Measurements from ENCODE around the gene PEX13. TPM values are rescaled to one million over a fixed set of nuclear protein-coding genes. Genes with fewer than 3 reads are reported as not detected.

The PEX13 gene
- total and polyA plus RNA-seq, 2 donors (not counting 3 experiments of a cell fraction or from before 2014, with no cell fraction given), result 18.0 to 21.0 TPM

DNA sequence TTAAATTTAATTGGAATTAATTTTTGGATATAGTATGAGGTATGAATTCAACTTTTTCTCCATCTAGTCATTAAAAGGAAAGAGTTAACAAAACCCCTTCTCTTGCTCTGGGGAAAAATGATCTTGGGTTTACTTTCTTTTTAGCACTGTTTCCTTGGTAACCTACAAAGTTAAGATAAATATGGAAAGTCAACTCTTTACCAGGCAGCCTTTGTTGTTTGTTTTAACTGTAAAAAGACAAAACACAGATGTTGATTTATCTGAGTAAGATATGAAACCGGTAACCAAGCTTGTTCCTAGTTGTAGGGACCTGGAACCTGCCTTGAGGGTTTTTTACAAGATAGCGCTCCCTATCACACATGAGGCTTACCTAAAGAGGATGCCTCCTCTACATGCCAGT is 38.0 kb downstream of the PEX13 start:
- H3K4me1 ChIP-seq (ENCODE audit: control insufficient read depth, extremely low read depth, insufficient read depth, low read length), result no peaks in the 10 kb centered on the region
- intact Hi-C loops (cut with micrococcal nuclease) (no loop called here), dilution Hi-C loops (cut with MboI; ENCODE audit: extremely low pct_ligation_motif_present, low sequenced_read_pairs) (no loop called here)
- DNase-seq (ENCODE audit: low read depth, low spot score) (no peak), FAIRE-seq (no peak)
- no peaks in the 10 kb centered on the region for H3K79me2 ChIP-seq (ENCODE audit: control insufficient read depth, insufficient read depth, low read length)
- no peak overlapping the region for H3K4me2 ChIP-seq (ENCODE audit: insufficient read depth, low read length)
- no peaks in the 10 kb centered on the region for H3K9me3 ChIP-seq (replicated peaks; ENCODE audit: control insufficient read depth, insufficient read depth, low read length)
- no peak overlapping the region for H3K27ac ChIP-seq (ENCODE audit: insufficient read depth, low read depth, low read length)
- TF ChIP-seq EZH2 (IDR thresholded peaks at IDR 0.05; ENCODE audit: borderline replicate concordance, low read depth, low read length, severe bottlenecking) (no peak), FOS (IDR thresholded peaks at IDR 0.05; ENCODE audit: borderline replicate concordance, insufficient read depth, low read length) (no peak), JUN (IDR thresholded peaks at IDR 0.05; ENCODE audit: borderline replicate concordance, insufficient read depth, insufficient read length, low read depth) (no peak), GATA2 (IDR thresholded peaks at IDR 0.05; ENCODE audit: insufficient read depth, insufficient read length, low read depth, low read length) (no peak), POLR2A (IDR thresholded peaks at IDR 0.05; ENCODE audit: low read depth, low read length) (no peak), POLR2AphosphoS5 (IDR thresholded peaks at IDR 0.05; ENCODE audit: insufficient read depth, low read depth, low read length) (no peak), MYC (IDR thresholded peaks at IDR 0.05; ENCODE audit: low read depth, low read length) (no peak)
- TF ChIP-seq, protein P1, sequence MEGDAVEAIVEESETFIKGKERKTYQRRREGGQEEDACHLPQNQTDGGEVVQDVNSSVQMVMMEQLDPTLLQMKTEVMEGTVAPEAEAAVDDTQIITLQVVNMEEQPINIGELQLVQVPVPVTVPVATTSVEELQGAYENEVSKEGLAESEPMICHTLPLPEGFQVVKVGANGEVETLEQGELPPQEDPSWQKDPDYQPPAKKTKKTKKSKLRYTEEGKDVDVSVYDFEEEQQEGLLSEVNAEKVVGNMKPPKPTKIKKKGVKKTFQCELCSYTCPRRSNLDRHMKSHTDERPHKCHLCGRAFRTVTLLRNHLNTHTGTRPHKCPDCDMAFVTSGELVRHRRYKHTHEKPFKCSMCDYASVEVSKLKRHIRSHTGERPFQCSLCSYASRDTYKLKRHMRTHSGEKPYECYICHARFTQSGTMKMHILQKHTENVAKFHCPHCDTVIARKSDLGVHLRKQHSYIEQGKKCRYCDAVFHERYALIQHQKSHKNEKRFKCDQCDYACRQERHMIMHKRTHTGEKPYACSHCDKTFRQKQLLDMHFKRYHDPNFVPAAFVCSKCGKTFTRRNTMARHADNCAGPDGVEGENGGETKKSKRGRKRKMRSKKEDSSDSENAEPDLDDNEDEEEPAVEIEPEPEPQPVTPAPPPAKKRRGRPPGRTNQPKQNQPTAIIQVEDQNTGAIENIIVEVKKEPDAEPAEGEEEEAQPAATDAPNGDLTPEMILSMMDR (IDR thresholded peaks at IDR 0.05; ENCODE audit: extremely low read depth in 1 of 2, insufficient read depth in 1 of 2, low read depth in 1 of 2, low read length in 2 of 2), result no peak
- TF ChIP-seq, protein P2, sequence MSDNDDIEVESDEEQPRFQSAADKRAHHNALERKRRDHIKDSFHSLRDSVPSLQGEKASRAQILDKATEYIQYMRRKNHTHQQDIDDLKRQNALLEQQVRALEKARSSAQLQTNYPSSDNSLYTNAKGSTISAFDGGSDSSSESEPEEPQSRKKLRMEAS (IDR thresholded peaks at IDR 0.05; ENCODE audit: insufficient read depth, insufficient read length), result no peak
- ChIA-PET POLR2A (no interaction called here), CTCF (interaction anchor here (1.8 kb wide), 1 partner anchor 11 kb away, joined by 6 read pairs; the partner anchor contains the start of gene SANBR)
- no TSS peak for BruUV-seq (replicated peaks)
- no peaks in the 10 kb centered on the region for H3K27me3 ChIP-seq (ENCODE audit: control insufficient read depth in 2 of 2, insufficient read depth in 2 of 2, low read length in 2 of 2)
- H3K4me3 ChIP-seq (replicated peaks in 1 of 3; ENCODE audit: insufficient read depth in 1 of 3, low read depth in 1 of 3, low read length in 3 of 3), result no peak overlapping the region
- H3K9me1 ChIP-seq (replicated peaks; ENCODE audit: control insufficient read depth, extremely low read depth, insufficient read depth, low read length), result no peaks in the 10 kb centered on the region
- no peaks in the 10 kb centered on the region for H3K36me3 ChIP-seq (ENCODE audit: control insufficient read depth in 2 of 2, extremely low read depth in 1 of 2, insufficient read depth in 2 of 2, low read length in 2 of 2)
- no peak overlapping the region for H3K9ac ChIP-seq (replicated peaks; ENCODE audit: extremely low read depth, insufficient read depth, low read length)
- H4K20me1 ChIP-seq (replicated peaks; ENCODE audit: control insufficient read depth, extremely low read depth, insufficient read depth, low read length), result no peaks in the 10 kb centered on the region
- H2AFZ ChIP-seq (ENCODE audit: low read depth, low read length), result no peak overlapping the region
